HCT116 (cell line): ENCODE results near the gene SLC16A13. TPM values are rescaled to one million over a fixed set of nuclear protein-coding genes. Genes with fewer than 3 reads are reported as not detected.

Source experiments
- ATAC-seq: fragments of 200-7000 bp; cut with Tn5 transposase; 2 replicates; pipeline ENCODE4 v1.9.1; 2020; ENCODE audit warnings: mild to moderate bottlenecking, moderate library complexity
- BruUV-seq: library from RNA; stranded (reverse); fragments of 400-500 nt; replicated peaks from 2 replicates; lab custom pipeline; 2021; lab: Mats Ljungman, UMichigan
- CTCF ChIA-PET: fragments of 300-600 bp; sonication (Branson Sonifier 250); formaldehyde crosslinking; loops from one replicate; lab custom pipeline; 2021; ENCODE audit warnings: antibody characterized with exemption; lab: Charles Lee
- POLR2A ChIA-PET: fragments of 300-600, 350-600 bp; sonication (Branson Sonifier 250); formaldehyde crosslinking; loops from one replicate; lab custom pipeline; 2021; ENCODE audit warnings: antibody characterized with exemption; lab: Charles Lee
- RAD21 ChIA-PET, 2 experiments: fragments of 300-600 bp; sonication (Branson Sonifier 250); formaldehyde crosslinking; loops; one replicate each; lab custom pipeline; 2023; ENCODE audit warnings: low total read pairs in 2 of 2; ENCODE audit not compliant: uncharacterized antibody in 2 of 2, unreplicated experiment in 2 of 2, low non-redundant PET in 1 of 2; lab: Charles Lee
- DNase-seq: peaks from one replicate; pipeline ENCODE4 v3.0.0-alpha.2; 2010; ENCODE audit warnings: low read depth, low spot score
- H2AFZ ChIP-seq: fragments of 200-600 bp; shearing (Covaris generic), sonication (generic); 2 replicates; pipeline ENCODE4 v1.6.1; 2017; ENCODE audit warnings: low read depth, mixed run types, mixed read lengths, antibody characterized with exemption, low read length; ENCODE audit not compliant: poor library complexity, severe bottlenecking
- H3K27ac ChIP-seq: 2 replicates; pipeline ENCODE4 v1.5.1; 2012; ENCODE audit warnings: low read depth, low read length
- H3K27me3 ChIP-seq: fragments of 200-600 bp; sonication (generic); 2 replicates; pipeline ENCODE4 v1.6.1; 2016; ENCODE audit warnings: mixed run types, low read length, mixed read lengths; ENCODE audit not compliant: insufficient read depth
- H3K36me3 ChIP-seq, 2 experiments: fragments of 200-500 bp in 1 of 2; fragments of 200-600 bp in 1 of 2; sonication (Bioruptor generic) in 1 of 2; sonication (generic) in 1 of 2; 2 replicates each; pipeline versions ENCODE4 v1.5.1 to v1.6.1; 2014 to 2016; ENCODE audit warnings: low read length in 2 of 2, inconsistent platforms in 1 of 2, mixed read lengths in 1 of 2, mixed run types in 1 of 2; ENCODE audit not compliant: insufficient read depth in 2 of 2, control insufficient read depth in 1 of 2
- H3K4me1 ChIP-seq, 2 experiments: fragments of 200-600 bp in 1 of 2; sonication (generic) in 1 of 2; 2 replicates each; pipeline versions ENCODE4 v1.5.1 to v1.6.1; 2012 to 2017; ENCODE audit warnings: low read length in 2 of 2, inconsistent platforms in 1 of 2, mild to moderate bottlenecking in 1 of 2, mixed read lengths in 1 of 2, mixed run types in 1 of 2, moderate library complexity in 1 of 2; ENCODE audit not compliant: insufficient read depth in 2 of 2, control insufficient read depth in 1 of 2
- H3K4me2 ChIP-seq: fragments of 200-600 bp; sonication (generic); 2 replicates; pipeline ENCODE4 v1.6.1; 2017; ENCODE audit warnings: mixed run types, low read length, mixed read lengths
- H3K4me3 ChIP-seq, 2 experiments: fragments of 200-600 bp in 1 of 2; sonication (generic) in 1 of 2; replicated peaks in 1 of 2; 2 replicates each; pipeline ENCODE4 v1.5.1; 2011 to 2016; ENCODE audit warnings: low read length in 2 of 2, control low read depth in 1 of 2, low read depth in 1 of 2, mild to moderate bottlenecking in 1 of 2, mixed read lengths in 1 of 2, mixed run types in 1 of 2
- H3K79me2 ChIP-seq: fragments of 200-600 bp; sonication (generic); 2 replicates; pipeline ENCODE4 v1.6.1; 2017; ENCODE audit warnings: mild to moderate bottlenecking, mixed run types, low read length, moderate library complexity, mixed read lengths; ENCODE audit not compliant: insufficient read depth
- H3K9ac ChIP-seq: fragments of 200-600 bp; sonication (generic); 2 replicates; pipeline ENCODE4 v1.6.1; 2016; ENCODE audit warnings: low read length, mixed read lengths
- H3K9me2 ChIP-seq: fragments of 200-600 bp; sonication (generic), shearing (Covaris generic); 2 replicates; pipeline ENCODE4 v1.6.1; 2017; ENCODE audit warnings: mixed run types, mild to moderate bottlenecking, moderate library complexity; ENCODE audit not compliant: insufficient read depth
- H3K9me3 ChIP-seq, 2 experiments: fragments of 200-500 bp in 1 of 2; fragments of 200-600 bp in 1 of 2; sonication (Bioruptor generic) in 1 of 2; sonication (generic) in 1 of 2; 2 replicates each; pipeline ENCODE4 v1.6.1; 2014 to 2017; ENCODE audit warnings: low read length in 2 of 2, mixed read lengths in 2 of 2, inconsistent platforms in 1 of 2, low read depth in 1 of 2, mild to moderate bottlenecking in 1 of 2, mixed run types in 1 of 2, moderate library complexity in 1 of 2; ENCODE audit not compliant: control insufficient read depth in 1 of 2, insufficient read depth in 1 of 2
- H4K20me1 ChIP-seq: fragments of 200-600 bp; sonication (generic), shearing (Covaris generic); 2 replicates; pipeline ENCODE4 v1.6.1; 2017; ENCODE audit warnings: mixed run types, mild to moderate bottlenecking, moderate library complexity; ENCODE audit not compliant: insufficient read depth
- CBX3 ChIP-seq: IDR thresholded peaks from 2 replicates; pipeline ENCODE4 v1.6.1; 2012; ENCODE audit warnings: low read depth
- EGR1 ChIP-seq: IDR thresholded peaks from 2 replicates; pipeline ENCODE4 v1.6.1; 2012; ENCODE audit warnings: low read depth
- EZH2 ChIP-seq: fragments of 200-600 bp; sonication (generic); IDR thresholded peaks from 2 replicates; pipeline ENCODE4 v1.6.1; 2017; ENCODE audit warnings: antibody characterized with exemption, mixed run types
- EZH2phosphoT487 ChIP-seq: fragments of 200-600 bp; IDR thresholded peaks from 2 replicates; pipeline ENCODE4 v1.6.1; 2018; ENCODE audit warnings: antibody characterized with exemption, borderline replicate concordance
- FOSL1 ChIP-seq: IDR thresholded peaks from 2 replicates; pipeline ENCODE4 v1.6.1; 2012; ENCODE audit warnings: low read depth
- JUND ChIP-seq: IDR thresholded peaks from 2 replicates; pipeline ENCODE4 v1.6.1; 2012
- POLR2A ChIP-seq: IDR thresholded peaks from 2 replicates; pipeline ENCODE4 v1.7.0; 2011; ENCODE audit warnings: borderline replicate concordance; ENCODE audit not compliant: insufficient read depth, insufficient read length; ENCODE audit errors: extremely low read depth
- RAD21 ChIP-seq: IDR thresholded peaks from 2 replicates; pipeline ENCODE4 v1.6.1; 2012; ENCODE audit warnings: low read depth, mild to moderate bottlenecking
- SIN3A ChIP-seq: IDR thresholded peaks from 2 replicates; pipeline ENCODE4 v1.6.1; 2012; ENCODE audit warnings: low read depth
- SP1 ChIP-seq: IDR thresholded peaks from 2 replicates; pipeline ENCODE4 v1.6.1; 2012; ENCODE audit warnings: low read depth
- TCF7L2 ChIP-seq: IDR thresholded peaks from 2 replicates; pipeline ENCODE4 v1.7.0; 2011; ENCODE audit warnings: borderline replicate concordance, inconsistent platforms; ENCODE audit not compliant: insufficient read depth, insufficient read length; ENCODE audit errors: extremely low read depth
- YY1 ChIP-seq: IDR thresholded peaks from 2 replicates; pipeline ENCODE4 v1.6.1; 2011; ENCODE audit warnings: low read length, low read depth, moderate library complexity, mild to moderate bottlenecking; ENCODE audit not compliant: insufficient replicate concordance; ENCODE audit errors: extremely low read depth
- ZNF274 ChIP-seq: fragments of 200-500 bp; sonication (Bioruptor generic); IDR thresholded peaks from 2 replicates; pipeline ENCODE4 v1.6.1; 2014; ENCODE audit warnings: mild to moderate bottlenecking, low read depth, low read length, inconsistent platforms
- intact Hi-C: fragments of 100-400 bp; cut with micrococcal nuclease; formaldehyde crosslinking; loops from 2 replicates; pipeline ENCODE4 v1.10.0; 2022
- total RNA-seq: library from RNA; stranded (reverse); gene quantifications from one replicate; pipeline ENCODE4 v1.2.1, GENCODE V29; 2021; ENCODE audit not compliant: unreplicated experiment
- TF ChIP-seq, protein P1 (sequence below): IDR thresholded peaks from 2 replicates; pipeline ENCODE4 v1.6.1; 2012
- TF ChIP-seq, protein P2 (sequence below): IDR thresholded peaks from 2 replicates; pipeline ENCODE4 v1.6.1; 2012; ENCODE audit warnings: low read depth
- TF ChIP-seq, protein P3 (sequence below): IDR thresholded peaks from 2 replicates; pipeline ENCODE4 v1.6.1; 2011; ENCODE audit warnings: mild to moderate bottlenecking, low read length, moderate library complexity; ENCODE audit not compliant: insufficient replicate concordance; ENCODE audit errors: extremely low read depth
- TF ChIP-seq, protein P4 (sequence below): IDR thresholded peaks from 2 replicates; pipeline ENCODE4 v1.6.1; 2012
- TF ChIP-seq, protein P5 (sequence below), 3 experiments: fragments of 200-600 bp in 1 of 3; sonication (generic) in 1 of 3; IDR thresholded peaks in 2 of 3; conservative IDR thresholded peaks in 1 of 3; 2 replicates each; pipeline ENCODE4 v1.5.1; 2012 to 2017; ENCODE audit warnings: low read depth in 2 of 3, low read length in 2 of 3, antibody characterized with exemption in 1 of 3, borderline replicate concordance in 1 of 3, control low read depth in 1 of 3, mild to moderate bottlenecking in 1 of 3, mixed read lengths in 1 of 3, mixed run types in 1 of 3, moderate library complexity in 1 of 3; ENCODE audit not compliant: insufficient read depth in 1 of 3

Gene SLC16A13
- total RNA-seq, 1 experiment from 2014 or later, result 6.8 TPM

DNA sequence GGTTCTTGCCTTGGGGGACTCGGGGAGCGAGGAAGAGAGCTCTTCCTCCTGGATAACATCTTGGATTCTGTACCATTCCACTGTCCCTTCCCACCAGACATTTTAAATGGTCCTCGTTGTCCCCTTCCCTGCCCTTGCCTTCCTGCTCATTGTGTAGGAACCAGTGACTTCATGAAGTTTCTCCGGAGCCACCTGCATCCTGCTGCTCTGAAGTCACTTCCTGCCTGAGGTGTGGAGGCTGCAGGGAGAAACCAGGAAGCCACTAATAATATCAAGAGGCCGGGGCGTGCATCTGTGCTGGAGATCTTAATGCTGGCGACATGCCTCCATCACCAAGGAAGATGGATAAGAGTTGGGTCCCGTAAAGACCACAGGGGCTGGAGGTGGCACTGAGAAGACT lies 6.2 kb upstream of the SLC16A13 start:
- no peak overlapping the region for H3K27ac ChIP-seq
- H3K4me1 ChIP-seq, result peaks cover under 1 to 19% of the 10 kb centered on the region in 2 experiments; a peak in 2 of 4 replicates
- ChIA-PET CTCF (no interaction called here), POLR2A (no interaction called here), RAD21 (no interaction called here)
- no peaks in the 10 kb centered on the region for H3K79me2 ChIP-seq
- no peak overlapping the region for H3K9ac ChIP-seq
- ATAC-seq (no peak), DNase-seq (no peak)
- H3K27me3 ChIP-seq, result no peaks in the 10 kb centered on the region
- no TSS peak for BruUV-seq
- H3K36me3 ChIP-seq, result no peaks in the 10 kb centered on the region
- intact Hi-C loops, result no loop called here
- peak overlapping the region; percentile 16; the same call in 1 of the 2 replicates for H3K4me2 ChIP-seq
- no peak overlapping the region for H2AFZ ChIP-seq
- no peak for TF ChIP-seq SP1
- TF ChIP-seq, protein P1, sequence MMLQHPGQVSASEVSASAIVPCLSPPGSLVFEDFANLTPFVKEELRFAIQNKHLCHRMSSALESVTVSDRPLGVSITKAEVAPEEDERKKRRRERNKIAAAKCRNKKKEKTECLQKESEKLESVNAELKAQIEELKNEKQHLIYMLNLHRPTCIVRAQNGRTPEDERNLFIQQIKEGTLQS, result no peak
- TF ChIP-seq, protein P2, sequence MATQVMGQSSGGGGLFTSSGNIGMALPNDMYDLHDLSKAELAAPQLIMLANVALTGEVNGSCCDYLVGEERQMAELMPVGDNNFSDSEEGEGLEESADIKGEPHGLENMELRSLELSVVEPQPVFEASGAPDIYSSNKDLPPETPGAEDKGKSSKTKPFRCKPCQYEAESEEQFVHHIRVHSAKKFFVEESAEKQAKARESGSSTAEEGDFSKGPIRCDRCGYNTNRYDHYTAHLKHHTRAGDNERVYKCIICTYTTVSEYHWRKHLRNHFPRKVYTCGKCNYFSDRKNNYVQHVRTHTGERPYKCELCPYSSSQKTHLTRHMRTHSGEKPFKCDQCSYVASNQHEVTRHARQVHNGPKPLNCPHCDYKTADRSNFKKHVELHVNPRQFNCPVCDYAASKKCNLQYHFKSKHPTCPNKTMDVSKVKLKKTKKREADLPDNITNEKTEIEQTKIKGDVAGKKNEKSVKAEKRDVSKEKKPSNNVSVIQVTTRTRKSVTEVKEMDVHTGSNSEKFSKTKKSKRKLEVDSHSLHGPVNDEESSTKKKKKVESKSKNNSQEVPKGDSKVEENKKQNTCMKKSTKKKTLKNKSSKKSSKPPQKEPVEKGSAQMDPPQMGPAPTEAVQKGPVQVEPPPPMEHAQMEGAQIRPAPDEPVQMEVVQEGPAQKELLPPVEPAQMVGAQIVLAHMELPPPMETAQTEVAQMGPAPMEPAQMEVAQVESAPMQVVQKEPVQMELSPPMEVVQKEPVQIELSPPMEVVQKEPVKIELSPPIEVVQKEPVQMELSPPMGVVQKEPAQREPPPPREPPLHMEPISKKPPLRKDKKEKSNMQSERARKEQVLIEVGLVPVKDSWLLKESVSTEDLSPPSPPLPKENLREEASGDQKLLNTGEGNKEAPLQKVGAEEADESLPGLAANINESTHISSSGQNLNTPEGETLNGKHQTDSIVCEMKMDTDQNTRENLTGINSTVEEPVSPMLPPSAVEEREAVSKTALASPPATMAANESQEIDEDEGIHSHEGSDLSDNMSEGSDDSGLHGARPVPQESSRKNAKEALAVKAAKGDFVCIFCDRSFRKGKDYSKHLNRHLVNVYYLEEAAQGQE, result no peak
- no peak for TF ChIP-seq SIN3A
- no peak for TF ChIP-seq EZH2phosphoT487
- TF ChIP-seq, protein P3, sequence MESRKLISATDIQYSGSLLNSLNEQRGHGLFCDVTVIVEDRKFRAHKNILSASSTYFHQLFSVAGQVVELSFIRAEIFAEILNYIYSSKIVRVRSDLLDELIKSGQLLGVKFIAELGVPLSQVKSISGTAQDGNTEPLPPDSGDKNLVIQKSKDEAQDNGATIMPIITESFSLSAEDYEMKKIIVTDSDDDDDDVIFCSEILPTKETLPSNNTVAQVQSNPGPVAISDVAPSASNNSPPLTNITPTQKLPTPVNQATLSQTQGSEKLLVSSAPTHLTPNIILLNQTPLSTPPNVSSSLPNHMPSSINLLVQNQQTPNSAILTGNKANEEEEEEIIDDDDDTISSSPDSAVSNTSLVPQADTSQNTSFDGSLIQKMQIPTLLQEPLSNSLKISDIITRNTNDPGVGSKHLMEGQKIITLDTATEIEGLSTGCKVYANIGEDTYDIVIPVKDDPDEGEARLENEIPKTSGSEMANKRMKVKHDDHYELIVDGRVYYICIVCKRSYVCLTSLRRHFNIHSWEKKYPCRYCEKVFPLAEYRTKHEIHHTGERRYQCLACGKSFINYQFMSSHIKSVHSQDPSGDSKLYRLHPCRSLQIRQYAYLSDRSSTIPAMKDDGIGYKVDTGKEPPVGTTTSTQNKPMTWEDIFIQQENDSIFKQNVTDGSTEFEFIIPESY, result no peak
- TF ChIP-seq EZH2, result no peak
- TF ChIP-seq YY1, result no peak
- TF ChIP-seq POLR2A, result no peak
- TF ChIP-seq ZNF274, result no peak
- no peak for TF ChIP-seq RAD21
- TF ChIP-seq CBX3, result no peak
- no peak for TF ChIP-seq TCF7L2
- TF ChIP-seq, protein P4, sequence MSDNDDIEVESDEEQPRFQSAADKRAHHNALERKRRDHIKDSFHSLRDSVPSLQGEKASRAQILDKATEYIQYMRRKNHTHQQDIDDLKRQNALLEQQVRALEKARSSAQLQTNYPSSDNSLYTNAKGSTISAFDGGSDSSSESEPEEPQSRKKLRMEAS, result no peak
- no peak for TF ChIP-seq JUND
- TF ChIP-seq FOSL1, result no peak
- TF ChIP-seq, protein P5, sequence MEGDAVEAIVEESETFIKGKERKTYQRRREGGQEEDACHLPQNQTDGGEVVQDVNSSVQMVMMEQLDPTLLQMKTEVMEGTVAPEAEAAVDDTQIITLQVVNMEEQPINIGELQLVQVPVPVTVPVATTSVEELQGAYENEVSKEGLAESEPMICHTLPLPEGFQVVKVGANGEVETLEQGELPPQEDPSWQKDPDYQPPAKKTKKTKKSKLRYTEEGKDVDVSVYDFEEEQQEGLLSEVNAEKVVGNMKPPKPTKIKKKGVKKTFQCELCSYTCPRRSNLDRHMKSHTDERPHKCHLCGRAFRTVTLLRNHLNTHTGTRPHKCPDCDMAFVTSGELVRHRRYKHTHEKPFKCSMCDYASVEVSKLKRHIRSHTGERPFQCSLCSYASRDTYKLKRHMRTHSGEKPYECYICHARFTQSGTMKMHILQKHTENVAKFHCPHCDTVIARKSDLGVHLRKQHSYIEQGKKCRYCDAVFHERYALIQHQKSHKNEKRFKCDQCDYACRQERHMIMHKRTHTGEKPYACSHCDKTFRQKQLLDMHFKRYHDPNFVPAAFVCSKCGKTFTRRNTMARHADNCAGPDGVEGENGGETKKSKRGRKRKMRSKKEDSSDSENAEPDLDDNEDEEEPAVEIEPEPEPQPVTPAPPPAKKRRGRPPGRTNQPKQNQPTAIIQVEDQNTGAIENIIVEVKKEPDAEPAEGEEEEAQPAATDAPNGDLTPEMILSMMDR (IDR thresholded peaks at IDR 0.05 in 2 of 3, conservative IDR thresholded peaks at IDR 0.05 in 1 of 3; ENCODE audit: borderline replicate concordance in 1 of 3, insufficient read depth in 1 of 3, low read depth in 2 of 3, low read length in 2 of 3), result no peak
- no peak for TF ChIP-seq EGR1
- H3K9me2 ChIP-seq, result no peaks in the 10 kb centered on the region
- no peak overlapping the region for H3K4me3 ChIP-seq
- no peaks in the 10 kb centered on the region for H3K9me3 ChIP-seq
- H4K20me1 ChIP-seq, result no peaks in the 10 kb centered on the region
